Measurements from ENCODE around the gene SDC4.
"Not testable (repeated sequence)": the region's sequence is repeated elsewhere in the genome, so short reads cannot be mapped to it uniquely, and the experiment has no call there.

The SDC4 gene

DNA sequence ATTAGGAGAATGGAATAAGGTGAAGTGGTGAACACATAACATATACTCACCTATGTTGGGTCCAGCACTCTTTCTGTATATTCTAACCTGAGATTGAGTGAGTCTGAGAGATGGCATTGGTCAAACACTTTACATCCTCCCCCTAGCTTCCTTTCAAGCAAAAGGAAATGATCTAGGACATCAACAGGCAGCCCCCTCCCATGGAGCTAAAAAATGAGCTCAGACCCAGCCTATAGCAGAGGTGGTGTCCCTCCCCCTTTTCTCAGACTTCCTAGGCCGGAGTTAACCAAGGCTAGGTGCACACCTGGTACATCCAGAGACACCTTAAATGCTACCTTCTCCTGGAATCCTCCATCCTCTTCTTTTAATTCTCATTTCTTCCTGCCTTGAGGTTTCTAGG, 5.5 kb upstream of the SDC4 start:
- ChIA-PET POLR2A (no interaction called here), CTCF (interaction anchor here (1.0 to 4.4 kb wide), 6 partner anchors 9 to 417 kb away, joined by 3 to 25 read pairs (median 4); partner anchors contain the start of gene SYS1)
- no peak for DNase-seq (ENCODE audit: extremely low spot score)
- TF ChIP-seq, protein P1, sequence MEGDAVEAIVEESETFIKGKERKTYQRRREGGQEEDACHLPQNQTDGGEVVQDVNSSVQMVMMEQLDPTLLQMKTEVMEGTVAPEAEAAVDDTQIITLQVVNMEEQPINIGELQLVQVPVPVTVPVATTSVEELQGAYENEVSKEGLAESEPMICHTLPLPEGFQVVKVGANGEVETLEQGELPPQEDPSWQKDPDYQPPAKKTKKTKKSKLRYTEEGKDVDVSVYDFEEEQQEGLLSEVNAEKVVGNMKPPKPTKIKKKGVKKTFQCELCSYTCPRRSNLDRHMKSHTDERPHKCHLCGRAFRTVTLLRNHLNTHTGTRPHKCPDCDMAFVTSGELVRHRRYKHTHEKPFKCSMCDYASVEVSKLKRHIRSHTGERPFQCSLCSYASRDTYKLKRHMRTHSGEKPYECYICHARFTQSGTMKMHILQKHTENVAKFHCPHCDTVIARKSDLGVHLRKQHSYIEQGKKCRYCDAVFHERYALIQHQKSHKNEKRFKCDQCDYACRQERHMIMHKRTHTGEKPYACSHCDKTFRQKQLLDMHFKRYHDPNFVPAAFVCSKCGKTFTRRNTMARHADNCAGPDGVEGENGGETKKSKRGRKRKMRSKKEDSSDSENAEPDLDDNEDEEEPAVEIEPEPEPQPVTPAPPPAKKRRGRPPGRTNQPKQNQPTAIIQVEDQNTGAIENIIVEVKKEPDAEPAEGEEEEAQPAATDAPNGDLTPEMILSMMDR (IDR thresholded peaks at IDR 0.05; ENCODE audit: control extremely low read depth, extremely low read depth, low read depth, missing control alignments) = no peak

DNA sequence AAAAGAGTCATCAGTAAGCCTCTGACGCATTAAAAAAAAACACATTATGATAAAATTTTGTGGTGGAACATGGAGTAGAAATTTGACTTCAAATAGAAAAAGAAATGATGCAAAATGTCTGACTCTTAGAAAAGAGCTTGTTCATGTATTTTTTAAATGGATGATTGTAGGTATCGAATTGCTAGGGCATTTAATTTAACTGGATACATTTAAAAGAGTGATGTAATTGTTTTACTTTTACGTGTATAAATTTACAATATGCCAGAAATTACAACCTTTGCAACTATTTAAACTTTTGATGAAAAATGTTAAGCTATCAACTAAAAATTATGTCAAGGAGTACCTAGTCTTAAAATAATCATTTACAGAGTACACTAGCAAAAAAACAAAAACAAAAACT, 4.5 kb upstream of the SDC4 start:
- TF ChIP-seq, protein P1 (IDR thresholded peaks at IDR 0.05; ENCODE audit: control extremely low read depth, extremely low read depth, low read depth, missing control alignments) = no peak
- no peak for DNase-seq (ENCODE audit: extremely low spot score)
- CTCF ChIA-PET = interaction anchor here (0.8 to 4.4 kb wide), 5 partner anchors 10 to 85 kb away, joined by 3 to 25 read pairs (median 4); partner anchors contain the start of gene SYS1
- POLR2A ChIA-PET = no interaction called here

DNA sequence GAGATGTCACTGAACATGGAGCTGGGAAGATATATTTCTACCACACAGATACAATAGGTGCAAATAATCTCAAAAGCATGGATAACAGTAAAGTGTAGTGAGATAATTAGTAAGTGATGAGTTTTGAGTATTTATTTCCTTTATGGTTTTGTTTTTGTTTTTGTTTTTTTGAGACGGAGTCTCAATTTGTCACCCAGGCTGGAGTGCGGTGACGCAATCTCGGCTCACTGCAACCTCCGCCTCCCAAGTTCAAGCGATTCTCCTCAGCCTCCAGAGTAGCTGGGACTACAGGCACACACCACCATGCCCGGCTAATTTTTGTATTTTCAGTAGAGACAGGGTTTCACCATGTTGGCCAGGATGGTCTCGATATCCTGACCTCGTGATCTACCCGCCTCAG, 2.6 kb upstream of the SDC4 start:
- CTCF ChIA-PET = interaction anchor here (1.4 to 2.8 kb wide), 3 partner anchors 12 to 168 kb away, joined by 3 to 18 read pairs (median 3); partner anchors contain the start of gene SYS1
- DNase-seq (ENCODE audit: extremely low spot score); POLR2A ChIA-PET: not testable (repeated sequence)

GRCh38 chr20:45350217-45350616, 2.0 kb upstream of the SDC4 start:
- CTCF ChIA-PET = interaction anchor here (1.5 kb wide), 1 partner anchor 169 kb away, joined by 3 read pairs; no protein-coding TSS in a partner anchor
- POLR2A ChIA-PET = no interaction called here
- TF ChIP-seq, protein P1 (IDR thresholded peaks at IDR 0.05; ENCODE audit: control extremely low read depth, extremely low read depth, low read depth, missing control alignments) = no peak
- no peak for DNase-seq (ENCODE audit: extremely low spot score)

GRCh38 chr20:45347297-45347935, 808 bp downstream of the SDC4 start:
- POLR2A ChIA-PET = no interaction called here
- DNase-seq (ENCODE audit: extremely low spot score) = no peak
- CTCF ChIA-PET = interaction anchor here (1.0 to 3.3 kb wide), 10 partner anchors 11 to 424 kb away, joined by 3 to 18 read pairs (median 5); partner anchors contain the start of gene SYS1
- TF ChIP-seq, protein P1 (IDR thresholded peaks at IDR 0.05; ENCODE audit: control extremely low read depth, extremely low read depth, low read depth, missing control alignments) = no peak

DNA sequence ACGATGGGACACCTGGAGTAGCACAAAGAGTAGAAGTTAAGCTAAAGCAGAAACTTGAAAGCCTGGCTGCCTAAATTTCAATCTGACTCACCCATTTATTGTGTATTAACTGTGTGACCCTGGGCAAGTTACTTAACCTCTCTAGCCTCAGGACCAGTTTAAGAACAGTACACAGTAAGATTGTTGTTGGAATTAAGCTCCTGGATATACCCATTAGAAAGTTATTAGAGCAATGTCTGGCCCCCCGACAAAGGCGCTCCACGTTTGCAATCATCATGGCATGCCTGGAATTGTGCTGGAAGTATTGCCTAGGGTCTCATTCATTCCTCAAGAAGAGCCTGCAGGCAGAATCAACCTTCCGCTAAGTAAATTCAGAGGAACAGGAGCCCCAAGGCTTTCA, 1.4 kb downstream of the SDC4 start:
- TF ChIP-seq, protein P1 (IDR thresholded peaks at IDR 0.05; ENCODE audit: control extremely low read depth, extremely low read depth, low read depth, missing control alignments) = no peak
- POLR2A ChIA-PET = no interaction called here
- DNase-seq (ENCODE audit: extremely low spot score) = no peak
- CTCF ChIA-PET = interaction anchor here (1.0 to 3.3 kb wide), 10 partner anchors 10 to 424 kb away, joined by 3 to 18 read pairs (median 6); partner anchors contain the start of gene SYS1

DNA sequence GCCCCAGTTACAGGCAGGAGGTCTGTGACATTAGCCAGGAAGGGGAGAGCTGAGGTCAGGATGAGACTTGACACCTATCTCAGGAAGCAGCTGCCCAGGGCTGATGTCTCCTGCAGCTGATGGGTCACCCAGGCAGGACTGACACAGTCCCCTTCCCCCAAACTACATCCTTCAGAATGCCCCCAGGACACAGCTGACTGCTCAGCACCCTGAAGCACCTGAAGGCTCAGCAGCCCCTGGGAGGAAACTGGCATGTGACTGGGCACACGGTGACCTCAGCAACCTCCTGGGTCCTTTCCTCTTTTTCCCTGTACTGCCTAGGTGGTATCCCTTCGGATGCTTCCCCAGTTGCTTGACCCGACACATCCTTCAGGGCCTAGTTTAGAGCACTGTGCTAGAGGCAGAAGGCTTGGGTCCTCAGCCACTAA, 1.9 kb downstream of the SDC4 start:
- ChIA-PET CTCF (interaction anchor here (1.1 to 3.3 kb wide), 10 partner anchors 9 to 91 kb away, joined by 3 to 18 read pairs (median 6); partner anchors contain the start of gene SYS1), POLR2A (no interaction called here)
- TF ChIP-seq, protein P1 (IDR thresholded peaks at IDR 0.05; ENCODE audit: control extremely low read depth, extremely low read depth, low read depth, missing control alignments) = no peak
- DNase-seq (ENCODE audit: extremely low spot score) = no peak

Measured in GM10248 (cell line).